ENCODE data around the gene MYLK2. TPM values are rescaled to one million over a fixed set of nuclear protein-coding genes. Genes with fewer than 3 reads are reported as not detected.

Gene MYLK2
- total RNA-seq, 1 experiment from 2014 or later = 0.50 TPM

GRCh38 chr20:31860390-31861134 lies 41.4 kb downstream of the MYLK2 start:
- Histone ChIP-seq H2AFZ (no peak overlapping the region), H3K4me2 (peak overlapping the region; percentile 61), H3K4me3 (peak overlapping the region; percentile 43; the same call in 1 of the 2 replicates), H3F3A (ENCODE audit: insufficient read depth, low read depth) (no peaks in the 10 kb centered on the region), H3K9me3 (ENCODE audit: insufficient read depth, low read depth) (no peaks in the 10 kb centered on the region), H3K36me3 (ENCODE audit: low read depth) (no peaks in the 10 kb centered on the region), H3K79me2 (ENCODE audit: low read depth) (no peaks in the 10 kb centered on the region), H3K27ac (no peak overlapping the region), H3K9me2 (ENCODE audit: insufficient read depth) (no peaks in the 10 kb centered on the region), H3K27me3 (ENCODE audit: insufficient read depth, low read depth) (peaks cover 93% of the 10 kb centered on the region), H3K4me1 (replicated peaks; ENCODE audit: insufficient read depth) (no peaks in the 10 kb centered on the region), H4K20me1 (ENCODE audit: insufficient read depth) (no peaks in the 10 kb centered on the region)
- CTCF ChIA-PET = interaction anchor here (1.2 kb wide), 1 partner anchor 19 kb away, joined by 4 read pairs; no protein-coding TSS in a partner anchor
- TF ChIP-seq CTCF (conservative IDR thresholded peaks at IDR 0.05) (no peak), EZH2 (IDR thresholded peaks at IDR 0.05; ENCODE audit: low read depth) (no peak)
- DNase-seq = peak; percentile 29 to 46
- no TSS peak for BruUV-seq (replicated peaks)
- POLR2A ChIA-PET (ENCODE audit: unreplicated experiment) = no interaction called here
- intact Hi-C loops (cut with micrococcal nuclease; ENCODE audit: unreplicated experiment) = loop anchor here (1.0 kb wide), 1 partner anchor 10 kb away; the partner anchor contains the start of genes DUSP15 and TTLL9

- Histone ChIP-seq H3K27ac (no peak overlapping the region), H3K9me3 (ENCODE audit: insufficient read depth, low read depth) (no peaks in the 10 kb centered on the region), H3K36me3 (ENCODE audit: low read depth) (no peaks in the 10 kb centered on the region), H3K79me2 (ENCODE audit: low read depth) (no peaks in the 10 kb centered on the region), H3K4me2 (peak overlapping the region; percentile 61), H3K9me2 (ENCODE audit: insufficient read depth) (no peaks in the 10 kb centered on the region), H2AFZ (no peak overlapping the region), H3K4me1 (replicated peaks; ENCODE audit: insufficient read depth) (no peaks in the 10 kb centered on the region), H3K4me3 (peak overlapping the region; percentile 43), H3F3A (ENCODE audit: insufficient read depth, low read depth) (no peaks in the 10 kb centered on the region), H4K20me1 (ENCODE audit: insufficient read depth) (no peaks in the 10 kb centered on the region), H3K27me3 (ENCODE audit: insufficient read depth, low read depth) (peaks cover 92% of the 10 kb centered on the region)
- no peak for DNase-seq
- no peak for TF ChIP-seq CTCF (conservative IDR thresholded peaks at IDR 0.05)
- TF ChIP-seq EZH2 (IDR thresholded peaks at IDR 0.05; ENCODE audit: low read depth) = no peak
- intact Hi-C loops (cut with micrococcal nuclease; ENCODE audit: unreplicated experiment) = loop anchor here (1.0 kb wide), 1 partner anchor 9 kb away; the partner anchor contains the start of genes DUSP15 and TTLL9
- CTCF ChIA-PET = no interaction called here
- BruUV-seq (replicated peaks) = no TSS peak
- POLR2A ChIA-PET (ENCODE audit: unreplicated experiment) = no interaction called here
Measured at GRCh38 chr20:31861135-31861384, 41.9 kb downstream of the MYLK2 start.

- peak overlapping the region; percentile 43 for H3K4me3 ChIP-seq
- CTCF ChIA-PET = no interaction called here
- no peaks in the 10 kb centered on the region for H3K4me1 ChIP-seq (replicated peaks; ENCODE audit: insufficient read depth)
- no peaks in the 10 kb centered on the region for H3K36me3 ChIP-seq (ENCODE audit: low read depth)
- no peak overlapping the region for H2AFZ ChIP-seq
- no peaks in the 10 kb centered on the region for H3K79me2 ChIP-seq (ENCODE audit: low read depth)
- H3F3A ChIP-seq (ENCODE audit: insufficient read depth, low read depth) = no peaks in the 10 kb centered on the region
- no TSS peak for BruUV-seq (replicated peaks)
- peak overlapping the region; percentile 61 for H3K4me2 ChIP-seq
- H3K9me3 ChIP-seq (ENCODE audit: insufficient read depth, low read depth) = no peaks in the 10 kb centered on the region
- no peaks in the 10 kb centered on the region for H4K20me1 ChIP-seq (ENCODE audit: insufficient read depth)
- no peaks in the 10 kb centered on the region for H3K9me2 ChIP-seq (ENCODE audit: insufficient read depth)
- POLR2A ChIA-PET (ENCODE audit: unreplicated experiment) = no interaction called here
- intact Hi-C loops (cut with micrococcal nuclease; ENCODE audit: unreplicated experiment) = loop anchor here (1.0 kb wide), 1 partner anchor 9 kb away; the partner anchor contains the start of genes DUSP15 and TTLL9
- H3K27me3 ChIP-seq (ENCODE audit: insufficient read depth, low read depth) = peaks cover 92% of the 10 kb centered on the region
- TF ChIP-seq EZH2 (IDR thresholded peaks at IDR 0.05; ENCODE audit: low read depth) (no peak), CTCF (conservative IDR thresholded peaks at IDR 0.05) (no peak)
- DNase-seq = peak in 1 of 2 experiments; percentile 56
- H3K27ac ChIP-seq = no peak overlapping the region
Measured at GRCh38 chr20:31861385-31862156, 42.4 kb downstream of the MYLK2 start.

Data from PC-9 (cell line).